OCI-LY3 (cell line): ENCODE data around the gene SLC25A45.

Experiments used
- H2AFZ ChIP-seq: fragments of 200-600, 300-600 bp; shearing (Covaris generic); 2 replicates; pipeline ENCODE4 v1.6.0; 2014; ENCODE audit warnings: antibody characterized with exemption, low read depth, low read length
- H3K27ac ChIP-seq: fragments of 200-600, 300-600 bp; sonication (generic); 2 replicates; pipeline ENCODE4 v1.5.1; 2014; ENCODE audit warnings: mild to moderate bottlenecking, low read length, moderate library complexity, mixed read lengths
- H3K27me3 ChIP-seq: fragments of 200-600, 300-600 bp; sonication (generic); 2 replicates; pipeline ENCODE4 v1.6.1; 2014; ENCODE audit warnings: low read depth, low read length, mixed read lengths
- H3K36me3 ChIP-seq: fragments of 200-600, 300-600 bp; sonication (generic); replicated peaks from 2 replicates; pipeline ENCODE3; 2014; ENCODE audit warnings: low read depth, low read length, mixed read lengths
- H3K4me1 ChIP-seq: fragments of 300-600, 200-600 bp; sonication (generic); 2 replicates; pipeline ENCODE4 v1.6.1; 2014; ENCODE audit warnings: low read length, mixed read lengths
- H3K4me2 ChIP-seq: fragments of 200-600, 300-600 bp; sonication (generic); 2 replicates; pipeline ENCODE4 v1.6.1; 2014; ENCODE audit warnings: low read length, mixed read lengths
- H3K4me3 ChIP-seq: fragments of 300-600, 200-600 bp; sonication (generic); 2 replicates; pipeline ENCODE4 v1.5.1; 2014; ENCODE audit warnings: antibody characterized with exemption, mild to moderate bottlenecking, low read length, moderate library complexity
- H3K79me2 ChIP-seq: fragments of 300-600, 200-600 bp; shearing (Covaris generic); 2 replicates; pipeline ENCODE4 v1.6.1; 2014; ENCODE audit warnings: mild to moderate bottlenecking, low read length, mixed read lengths
- H3K9ac ChIP-seq: fragments of 300-600, 200-600 bp; shearing (Covaris generic); 2 replicates; pipeline ENCODE4 v1.6.0; 2014; ENCODE audit warnings: mild to moderate bottlenecking, low read length, moderate library complexity
- H3K9me3 ChIP-seq: fragments of 200-600, 300-600 bp; shearing (Covaris generic); 2 replicates; pipeline ENCODE4 v1.6.1; 2014; ENCODE audit warnings: low read length, mixed read lengths; ENCODE audit not compliant: insufficient read depth
- H4K20me1 ChIP-seq: fragments of 200-600, 300-600 bp; sonication (generic); 2 replicates; pipeline ENCODE4 v1.6.1; 2016; ENCODE audit warnings: low read length, mixed read lengths; ENCODE audit not compliant: insufficient read depth
- EZH2phosphoT487 ChIP-seq: fragments of 200-600 bp; shearing (Covaris generic); IDR thresholded peaks from 2 replicates; pipeline ENCODE4 v1.6.1; 2018; ENCODE audit warnings: antibody characterized with exemption, mixed run types, low read depth
- TF ChIP-seq, protein P1 (sequence below): fragments of 200-600, 300-600 bp; sonication (generic); IDR thresholded peaks from 2 replicates; pipeline ENCODE4 v1.5.1; 2014; ENCODE audit warnings: antibody characterized with exemption, low read length, low read depth

SLC25A45 gene, protein sequence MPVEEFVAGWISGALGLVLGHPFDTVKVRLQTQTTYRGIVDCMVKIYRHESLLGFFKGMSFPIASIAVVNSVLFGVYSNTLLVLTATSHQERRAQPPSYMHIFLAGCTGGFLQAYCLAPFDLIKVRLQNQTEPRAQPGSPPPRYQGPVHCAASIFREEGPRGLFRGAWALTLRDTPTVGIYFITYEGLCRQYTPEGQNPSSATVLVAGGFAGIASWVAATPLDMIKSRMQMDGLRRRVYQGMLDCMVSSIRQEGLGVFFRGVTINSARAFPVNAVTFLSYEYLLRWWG

DNA sequence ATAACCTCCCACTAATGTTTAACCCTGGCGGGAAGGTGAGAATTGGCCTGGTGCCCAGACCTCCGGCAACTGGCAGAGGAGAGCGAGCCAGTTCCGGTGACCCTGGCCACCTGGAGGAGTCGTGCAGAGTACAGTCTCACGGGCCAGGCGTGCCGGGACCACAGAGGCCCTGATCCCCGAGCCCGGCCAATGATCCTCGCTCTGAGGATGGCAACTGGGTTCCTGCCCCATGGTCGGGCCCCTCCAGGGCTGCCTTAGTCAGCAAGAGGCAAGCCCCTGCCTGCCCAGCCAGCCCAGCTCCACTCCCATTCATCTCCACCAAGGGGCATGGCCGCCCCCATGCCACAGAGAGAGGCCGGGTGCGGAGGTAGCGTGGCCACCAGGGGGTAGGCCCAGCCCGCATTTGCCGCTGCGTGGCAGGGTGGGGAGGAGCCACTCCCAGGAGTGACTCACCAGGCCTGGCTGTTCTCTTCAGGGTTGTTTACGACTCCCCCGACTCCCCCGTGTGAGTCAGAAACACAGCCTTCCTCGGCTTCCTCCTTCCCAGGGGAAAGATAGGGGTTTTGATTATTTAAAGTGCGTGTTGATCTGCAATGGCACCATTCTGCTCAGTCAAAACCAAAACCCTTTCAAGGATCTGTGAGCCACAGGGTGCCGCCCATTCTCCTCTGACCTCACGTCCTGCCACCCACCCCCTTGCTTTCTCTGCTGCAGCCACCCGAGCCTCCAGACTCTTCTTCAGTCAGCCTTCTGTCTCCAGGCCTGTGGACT lies at the start of gene SLC25A45:
TSS of gene SLC25A45 (minus strand) at position 614 of the 771 bp plus-strand sequence. CDS start 695 bp downstream, outside the sequence.
- Histone ChIP-seq H2AFZ (peak within 1 kb of the TSS; percentile 69), H3K27ac (peak within 1 kb of the TSS; percentile 82)

DNA sequence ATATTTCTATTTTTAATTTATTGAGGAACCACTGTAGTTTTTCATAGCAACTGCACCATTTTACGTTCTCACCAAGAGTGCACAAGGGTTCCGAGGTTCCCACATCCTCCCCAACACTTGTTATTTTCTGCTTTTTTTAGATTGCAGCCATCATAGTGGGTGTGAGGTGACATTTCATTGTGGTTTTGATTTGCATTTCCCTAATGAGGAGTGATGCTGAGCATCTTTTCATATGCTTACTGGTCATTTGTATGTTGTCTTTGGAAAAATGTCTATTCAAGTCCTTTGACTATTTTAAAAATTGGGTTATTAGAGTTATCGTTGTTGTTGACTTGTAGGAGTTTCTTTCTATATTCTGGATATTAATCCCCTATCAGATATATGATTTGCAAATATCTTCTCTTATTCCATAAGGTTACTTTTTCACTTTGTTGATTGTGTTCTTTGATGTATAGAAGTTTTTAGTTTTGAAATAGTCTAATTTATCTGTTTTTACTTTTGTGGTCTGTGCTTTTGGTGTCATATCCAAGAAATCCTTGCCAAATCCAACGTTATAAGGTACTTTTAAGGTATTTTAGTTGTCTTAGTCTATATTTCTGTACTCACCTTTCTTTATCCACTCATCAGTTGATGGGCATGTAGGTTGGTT lies 49.1 kb upstream of the SLC25A45 start:
- Histone ChIP-seq H3K79me2 (peaks cover 87% of the 10 kb centered on the region), H3K27me3 (no peaks in the 10 kb centered on the region), H4K20me1 (peaks cover 98% of the 10 kb centered on the region), H3K4me3 (no peak overlapping the region), H3K36me3 (peaks cover 77% of the 10 kb centered on the region), H3K4me2 (no peak overlapping the region), H3K27ac (no peak overlapping the region), H2AFZ (no peak overlapping the region), H3K9ac (no peak overlapping the region), H3K4me1 (peaks cover 54% of the 10 kb centered on the region), H3K9me3 (no peaks in the 10 kb centered on the region)
- TF ChIP-seq, protein P1, sequence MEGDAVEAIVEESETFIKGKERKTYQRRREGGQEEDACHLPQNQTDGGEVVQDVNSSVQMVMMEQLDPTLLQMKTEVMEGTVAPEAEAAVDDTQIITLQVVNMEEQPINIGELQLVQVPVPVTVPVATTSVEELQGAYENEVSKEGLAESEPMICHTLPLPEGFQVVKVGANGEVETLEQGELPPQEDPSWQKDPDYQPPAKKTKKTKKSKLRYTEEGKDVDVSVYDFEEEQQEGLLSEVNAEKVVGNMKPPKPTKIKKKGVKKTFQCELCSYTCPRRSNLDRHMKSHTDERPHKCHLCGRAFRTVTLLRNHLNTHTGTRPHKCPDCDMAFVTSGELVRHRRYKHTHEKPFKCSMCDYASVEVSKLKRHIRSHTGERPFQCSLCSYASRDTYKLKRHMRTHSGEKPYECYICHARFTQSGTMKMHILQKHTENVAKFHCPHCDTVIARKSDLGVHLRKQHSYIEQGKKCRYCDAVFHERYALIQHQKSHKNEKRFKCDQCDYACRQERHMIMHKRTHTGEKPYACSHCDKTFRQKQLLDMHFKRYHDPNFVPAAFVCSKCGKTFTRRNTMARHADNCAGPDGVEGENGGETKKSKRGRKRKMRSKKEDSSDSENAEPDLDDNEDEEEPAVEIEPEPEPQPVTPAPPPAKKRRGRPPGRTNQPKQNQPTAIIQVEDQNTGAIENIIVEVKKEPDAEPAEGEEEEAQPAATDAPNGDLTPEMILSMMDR, result no peak
- no peak for TF ChIP-seq EZH2phosphoT487

More for the DNA sequence above, at the start of gene SLC25A45:
- peaks cover 4% of the 10 kb centered on the region for H3K79me2 ChIP-seq
- H3K4me3 ChIP-seq, result peak within 1 kb of the TSS; percentile 76
- H3K36me3 ChIP-seq, result no peaks in the 10 kb centered on the region
- H4K20me1 ChIP-seq, result no peaks in the 10 kb centered on the region
- peak within 1 kb of the TSS; percentile 96 for H3K4me2 ChIP-seq
- no peak for TF ChIP-seq EZH2phosphoT487
- TF ChIP-seq, protein P1, result peak; percentile 90
- peaks cover 51% of the 10 kb centered on the region for H3K4me1 ChIP-seq
- no peaks in the 10 kb centered on the region for H3K9me3 ChIP-seq
- H3K27me3 ChIP-seq, result no peaks in the 10 kb centered on the region
- H3K9ac ChIP-seq, result peak within 1 kb of the TSS; percentile 75

DNA sequence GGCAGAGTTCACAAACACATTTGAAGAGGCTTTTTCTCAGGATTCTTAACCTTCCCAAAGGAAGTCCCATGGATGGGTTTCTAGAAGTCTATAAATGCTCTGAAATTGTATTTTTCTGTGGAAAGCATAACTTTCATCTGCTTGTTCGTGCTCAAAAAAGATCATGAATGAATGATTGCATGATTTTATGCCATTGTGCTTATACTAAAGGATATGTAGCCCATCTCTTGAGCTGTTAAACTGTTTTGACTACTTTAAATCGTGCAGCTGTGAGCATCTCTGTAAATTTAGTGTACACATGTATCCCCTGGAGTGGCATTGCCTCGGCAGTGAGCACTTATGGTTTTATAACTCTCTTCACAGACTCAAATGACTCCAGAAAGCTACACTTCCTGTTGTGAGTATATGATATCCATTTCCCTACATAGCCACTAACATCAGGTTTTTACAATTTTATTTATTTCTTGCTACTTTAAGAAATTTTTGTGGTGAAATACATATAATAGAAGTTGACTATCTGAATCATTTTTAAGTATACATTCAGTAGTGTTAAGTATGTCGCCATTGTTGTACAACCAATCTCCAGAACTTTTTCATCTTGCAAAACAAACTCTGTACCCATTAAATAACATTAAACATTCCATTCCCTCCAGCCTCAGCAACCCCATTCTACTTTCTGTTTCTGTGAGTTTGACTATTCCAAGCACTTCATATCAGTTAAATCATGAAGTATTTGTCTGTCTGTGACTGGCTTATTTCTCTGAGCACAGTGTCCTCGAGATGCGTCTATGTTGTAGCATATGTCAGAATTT lies 48.2 kb upstream of the SLC25A45 start:
- peak overlapping the region; percentile 92 for H3K4me2 ChIP-seq
- H3K9ac ChIP-seq, result peak overlapping the region; percentile 10; the same call in 1 of the 2 replicates
- H3K27ac ChIP-seq, result peak overlapping the region; percentile 26
- no peak overlapping the region for H2AFZ ChIP-seq
- peaks cover 90% of the 10 kb centered on the region for H3K79me2 ChIP-seq
- peaks cover 59% of the 10 kb centered on the region for H3K4me1 ChIP-seq
- peak overlapping the region; percentile 10 for H3K4me3 ChIP-seq
- H4K20me1 ChIP-seq, result peaks cover 97% of the 10 kb centered on the region
- H3K27me3 ChIP-seq, result no peaks in the 10 kb centered on the region
- no peaks in the 10 kb centered on the region for H3K9me3 ChIP-seq
- peaks cover 73% of the 10 kb centered on the region for H3K36me3 ChIP-seq
- no peak for TF ChIP-seq EZH2phosphoT487
- TF ChIP-seq, protein P1, result no peak
